Suprapubic skin (tissue), 4 donors: ENCODE results near the gene FBXO36. TPM values are rescaled to one million over a fixed set of nuclear protein-coding genes. Genes with fewer than 3 reads are reported as not detected.

Experiments
- DNase-seq, 2 donors: peaks; one replicate each; pipeline ENCODE4 v3.0.0-alpha.2; 2019; ENCODE audit warnings: low spot score in 2 of 2
- H3K27ac ChIP-seq: fragments of 200-600 bp; sonication (generic); one replicate; pipeline ENCODE4 v1.5.1; 2019
- H3K27me3 ChIP-seq: fragments of 200-600 bp; sonication (generic); one replicate; pipeline ENCODE4 v1.5.1; 2019
- H3K36me3 ChIP-seq: fragments of 200-600 bp; sonication (generic); one replicate; pipeline ENCODE4 v1.5.1; 2019
- H3K4me1 ChIP-seq: fragments of 200-600 bp; sonication (generic); one replicate; pipeline ENCODE4 v1.5.1; 2019
- H3K4me3 ChIP-seq: fragments of 200-600 bp; sonication (generic); one replicate; pipeline ENCODE4 v1.5.1; 2019; ENCODE audit warnings: mild to moderate bottlenecking
- H3K9me3 ChIP-seq: fragments of 200-600 bp; sonication (generic); one replicate; pipeline ENCODE4 v1.5.1; 2019
- EP300 ChIP-seq: sonication (generic); formaldehyde crosslinking; IDR thresholded peaks from one replicate; pipeline ENCODE4 v1.6.1; 2017; ENCODE audit warnings: antibody characterized with exemption
- POLR2A ChIP-seq, 2 donors: fragments of 450-650 bp; IDR thresholded peaks; one replicate each; pipeline ENCODE4 v1.6.1; 2017; ENCODE audit warnings: antibody characterized with exemption in 2 of 2, mild to moderate bottlenecking in 2 of 2, moderate library complexity in 2 of 2
- POLR2AphosphoS5 ChIP-seq, 3 donors: sonication (generic); formaldehyde crosslinking; IDR thresholded peaks; one replicate each; pipeline ENCODE4 v1.6.1; 2017; ENCODE audit warnings: antibody characterized with exemption in 3 of 3
- WGBS: methylation state at CpG from one replicate; pipeline ENCODE4 v1.1.5; 2018; 5-methylcytosine and 5-hydroxymethylcytosine counted together
- total RNA-seq, 4 donors: library from RNA; depleted of rRNA; stranded (reverse); fragments of >200 nt; gene quantifications; one replicate each; pipeline ENCODE4 v1.1.0, GENCODE V29; 2016
- TF ChIP-seq, protein P1 (sequence below), 2 donors: fragments of 200-600 bp in 1 of 2; fragments of 450-650 bp in 1 of 2; sonication (generic) in 1 of 2; IDR thresholded peaks; one replicate each; pipeline ENCODE4 v1.5.1; 2016 to 2019; ENCODE audit warnings: antibody characterized with exemption in 2 of 2, mild to moderate bottlenecking in 1 of 2, moderate library complexity in 1 of 2

The FBXO36 gene
- total RNA-seq, 4 donors from 2014 or later, result 4.5 to 8.4 (median 5.9) TPM

DNA sequence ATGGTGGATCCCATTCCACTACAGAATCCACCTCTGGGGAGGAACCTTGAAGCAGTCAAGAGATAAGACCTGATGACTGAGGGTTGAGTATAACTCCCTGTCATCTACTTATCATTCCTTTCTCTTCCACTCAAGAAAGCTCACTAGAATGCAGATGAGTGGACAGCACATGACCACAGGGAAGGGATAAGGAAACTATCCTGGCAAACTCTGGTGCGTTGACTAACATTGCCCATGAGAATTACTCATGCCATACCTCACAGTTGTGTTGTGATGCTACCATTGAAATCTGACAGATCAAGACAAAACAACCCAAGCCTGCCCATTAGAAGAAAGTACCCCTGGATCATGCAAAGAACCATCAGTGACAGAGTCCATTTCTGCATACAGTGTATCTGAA, 119.9 kb downstream of the FBXO36 start:
- TF ChIP-seq, protein P1, sequence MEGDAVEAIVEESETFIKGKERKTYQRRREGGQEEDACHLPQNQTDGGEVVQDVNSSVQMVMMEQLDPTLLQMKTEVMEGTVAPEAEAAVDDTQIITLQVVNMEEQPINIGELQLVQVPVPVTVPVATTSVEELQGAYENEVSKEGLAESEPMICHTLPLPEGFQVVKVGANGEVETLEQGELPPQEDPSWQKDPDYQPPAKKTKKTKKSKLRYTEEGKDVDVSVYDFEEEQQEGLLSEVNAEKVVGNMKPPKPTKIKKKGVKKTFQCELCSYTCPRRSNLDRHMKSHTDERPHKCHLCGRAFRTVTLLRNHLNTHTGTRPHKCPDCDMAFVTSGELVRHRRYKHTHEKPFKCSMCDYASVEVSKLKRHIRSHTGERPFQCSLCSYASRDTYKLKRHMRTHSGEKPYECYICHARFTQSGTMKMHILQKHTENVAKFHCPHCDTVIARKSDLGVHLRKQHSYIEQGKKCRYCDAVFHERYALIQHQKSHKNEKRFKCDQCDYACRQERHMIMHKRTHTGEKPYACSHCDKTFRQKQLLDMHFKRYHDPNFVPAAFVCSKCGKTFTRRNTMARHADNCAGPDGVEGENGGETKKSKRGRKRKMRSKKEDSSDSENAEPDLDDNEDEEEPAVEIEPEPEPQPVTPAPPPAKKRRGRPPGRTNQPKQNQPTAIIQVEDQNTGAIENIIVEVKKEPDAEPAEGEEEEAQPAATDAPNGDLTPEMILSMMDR (IDR thresholded peaks at IDR 0.05), result no peak
- TF ChIP-seq POLR2AphosphoS5 (IDR thresholded peaks at IDR 0.05) (no peak), POLR2A (IDR thresholded peaks at IDR 0.05) (no peak), EP300 (no peak)
- H3K9me3 ChIP-seq, result no peaks in the 10 kb centered on the region
- no peak overlapping the region for H3K4me3 ChIP-seq
- 93% methylated on average over 1 of the region's 1 CpG for WGBS
- H3K4me1 ChIP-seq, result no peaks in the 10 kb centered on the region
- no peaks in the 10 kb centered on the region for H3K27me3 ChIP-seq
- H3K27ac ChIP-seq, result no peak overlapping the region
- H3K36me3 ChIP-seq, result no peaks in the 10 kb centered on the region
- no peak for DNase-seq

- Histone ChIP-seq H3K9me3 (no peaks in the 10 kb centered on the region), H3K4me1 (no peaks in the 10 kb centered on the region), H3K27me3 (no peaks in the 10 kb centered on the region), H3K4me3 (no peak overlapping the region), H3K27ac (no peak overlapping the region), H3K36me3 (no peaks in the 10 kb centered on the region)
- no peak for TF ChIP-seq POLR2AphosphoS5 (IDR thresholded peaks at IDR 0.05)
- TF ChIP-seq EP300, result no peak
- TF ChIP-seq, protein P1 (IDR thresholded peaks at IDR 0.05), result no peak
- no peak for TF ChIP-seq POLR2A (IDR thresholded peaks at IDR 0.05)
- 83% methylated on average over 5 of the region's 5 CpGs for WGBS
- DNase-seq, result no peak
Observed at GRCh38 chr2:230043025-230043424, 120.7 kb downstream of the FBXO36 start.

DNA sequence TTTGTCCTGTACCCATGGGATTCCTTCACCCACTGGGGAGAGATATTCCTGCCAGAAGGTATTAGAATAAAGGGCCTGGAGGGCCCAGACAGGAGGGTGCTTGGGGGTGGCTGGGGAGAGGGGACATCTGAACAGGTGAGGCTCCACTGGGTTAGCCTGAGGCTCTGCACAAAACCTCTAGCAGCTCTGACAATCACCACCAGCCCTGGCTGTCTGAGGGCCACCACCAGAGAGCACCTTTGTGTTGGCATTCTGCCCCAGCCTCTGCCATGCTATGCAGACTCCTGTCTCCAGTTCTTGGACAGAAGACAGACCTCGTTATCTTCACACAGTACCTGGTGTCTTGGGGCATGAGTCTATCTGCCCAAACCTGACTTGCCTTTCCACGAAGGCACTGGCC, 121.2 kb downstream of the FBXO36 start:
- no peaks in the 10 kb centered on the region for H3K36me3 ChIP-seq
- DNase-seq, result no peak
- no peaks in the 10 kb centered on the region for H3K4me1 ChIP-seq
- H3K27ac ChIP-seq, result no peak overlapping the region
- no peak overlapping the region for H3K4me3 ChIP-seq
- H3K9me3 ChIP-seq, result no peaks in the 10 kb centered on the region
- TF ChIP-seq POLR2AphosphoS5 (IDR thresholded peaks at IDR 0.05) (no peak), POLR2A (IDR thresholded peaks at IDR 0.05) (no peak), EP300 (no peak)
- TF ChIP-seq, protein P1 (IDR thresholded peaks at IDR 0.05), result no peak
- no peaks in the 10 kb centered on the region for H3K27me3 ChIP-seq
- 48% methylated on average over 2 of the region's 2 CpGs for WGBS

GRCh38 chr2:230046491-230046890, 124.2 kb downstream of the FBXO36 start:
- 96% methylated on average over 16 of the region's 16 CpGs for WGBS
- no peak for TF ChIP-seq POLR2A (IDR thresholded peaks at IDR 0.05)
- no peak for TF ChIP-seq POLR2AphosphoS5 (IDR thresholded peaks at IDR 0.05)
- TF ChIP-seq, protein P1 (IDR thresholded peaks at IDR 0.05), result no peak
- no peak for TF ChIP-seq EP300
- Histone ChIP-seq H3K27ac (no peak overlapping the region), H3K9me3 (no peaks in the 10 kb centered on the region), H3K4me3 (no peak overlapping the region), H3K4me1 (peaks cover 5% of the 10 kb centered on the region), H3K27me3 (no peaks in the 10 kb centered on the region), H3K36me3 (no peaks in the 10 kb centered on the region)
- no peak for DNase-seq

DNA sequence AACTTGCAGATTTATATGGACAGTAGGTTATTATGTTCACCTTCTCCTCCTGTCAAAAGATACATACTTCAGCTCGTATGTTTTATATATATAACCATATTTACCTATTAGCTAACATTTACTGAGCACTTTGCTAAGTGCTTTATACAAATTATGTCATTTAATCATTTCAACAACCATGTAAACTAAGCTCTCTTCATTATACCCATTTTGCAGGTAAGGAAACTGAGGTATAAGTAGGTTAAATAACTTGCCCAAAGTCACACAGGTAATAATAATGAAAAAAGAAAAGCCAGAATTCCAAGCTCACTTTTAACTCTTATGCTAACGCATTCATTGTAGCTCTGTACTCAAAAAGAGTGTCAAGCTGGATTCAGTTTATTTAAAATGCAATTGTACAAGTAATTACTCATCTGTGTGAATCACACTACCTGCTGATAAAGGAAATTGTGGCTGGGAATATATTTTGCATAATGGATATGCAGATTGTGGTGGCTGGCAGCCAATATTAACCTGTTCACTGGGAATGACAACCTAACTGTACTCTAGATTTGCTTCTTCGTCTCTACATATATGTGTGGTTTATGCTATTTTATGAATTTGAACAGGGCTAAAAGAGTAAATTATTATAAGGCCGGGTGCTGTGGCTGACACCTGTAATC, 125.8 kb downstream of the FBXO36 start:
- Histone ChIP-seq H3K27me3 (no peaks in the 10 kb centered on the region), H3K27ac (no peak overlapping the region), H3K4me3 (no peak overlapping the region), H3K9me3 (no peaks in the 10 kb centered on the region), H3K4me1 (peaks cover 5% of the 10 kb centered on the region), H3K36me3 (no peaks in the 10 kb centered on the region)
- no peak for DNase-seq
- WGBS, result 70% methylated on average over 4 of the region's 4 CpGs
- TF ChIP-seq, protein P1 (IDR thresholded peaks at IDR 0.05), result no peak
- TF ChIP-seq POLR2A (IDR thresholded peaks at IDR 0.05), result no peak
- no peak for TF ChIP-seq POLR2AphosphoS5 (IDR thresholded peaks at IDR 0.05)
- no peak for TF ChIP-seq EP300
